GM18508 (cell line): ENCODE data around the gene FAM13B.
"Not testable (repeated sequence)": the region's sequence is repeated elsewhere in the genome, so short reads cannot be mapped to it uniquely, and the experiment has no call there.

Experiments used
- ATAC-seq: cut with Tn5 transposase; IDR thresholded peaks from one replicate; pipeline ENCODE4 v1.9.1; 2021; ENCODE audit warnings: moderate number of reproducible peaks; ENCODE audit not compliant: insufficient read depth, unreplicated experiment

FAM13B gene

DNA sequence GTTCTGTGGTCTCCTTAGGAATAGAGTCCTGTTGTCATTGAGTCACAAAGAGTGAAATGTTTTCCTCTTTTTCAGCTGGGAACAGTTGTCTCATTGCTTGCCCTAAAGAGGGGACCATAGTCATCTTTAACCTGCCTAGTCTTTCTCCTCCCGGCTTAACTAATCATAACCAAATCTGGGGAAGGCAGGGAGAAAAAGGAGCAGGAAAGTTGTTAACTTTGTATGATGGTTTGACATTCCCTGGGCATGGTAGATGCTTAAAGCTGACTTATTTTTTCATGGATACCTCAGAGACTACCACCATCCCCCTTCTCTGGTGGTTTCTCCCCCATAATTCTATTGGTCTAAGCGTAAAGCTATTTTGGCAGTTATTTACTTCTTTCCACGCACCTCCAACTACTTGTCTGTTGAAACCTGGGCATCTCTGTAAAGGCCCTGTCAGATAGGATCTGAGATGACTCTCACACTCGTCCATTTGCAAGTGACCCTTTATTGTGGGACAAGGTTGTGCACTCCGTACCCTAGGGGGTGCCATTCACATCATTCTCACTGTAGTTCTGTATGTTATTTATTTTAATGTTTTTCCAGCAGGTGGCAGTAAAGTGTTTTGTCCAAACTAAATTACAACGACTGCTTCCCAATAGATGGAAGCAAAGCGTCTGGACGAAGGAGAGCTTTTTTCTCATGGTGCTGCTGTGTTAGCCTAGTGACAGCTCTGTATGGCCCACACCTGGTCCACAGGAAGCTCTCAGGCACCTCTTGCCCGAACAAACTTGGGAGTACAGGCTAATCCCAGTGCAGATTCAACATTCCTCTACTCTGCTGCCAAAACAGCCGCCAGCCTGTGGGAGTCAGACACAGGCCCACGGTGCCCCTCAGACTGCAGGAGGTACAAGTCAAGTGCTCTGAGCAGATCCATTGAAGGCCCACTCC, 3.0 kb upstream of the FAM13B start:
- ATAC-seq = peak; percentile 38

DNA sequence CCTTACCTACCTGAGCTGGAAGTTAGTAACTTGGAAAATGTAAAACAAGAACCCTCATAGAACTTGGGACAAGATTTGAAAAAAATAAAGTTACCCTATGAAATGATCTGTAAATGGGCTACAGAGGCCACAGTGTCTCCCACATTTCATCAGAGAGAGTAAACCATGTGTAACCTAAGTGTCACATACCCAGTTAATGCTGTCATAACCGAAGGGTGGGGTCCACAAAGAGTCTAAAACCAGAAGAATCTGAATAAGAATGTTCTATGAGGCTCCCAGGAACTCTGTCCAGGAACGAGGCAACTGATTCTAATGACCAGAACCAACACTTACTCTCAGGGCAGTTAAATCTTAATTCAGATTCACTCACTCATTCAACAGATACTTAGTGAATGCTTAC, 1.0 kb upstream of the FAM13B start:
- ATAC-seq = no peak

DNA sequence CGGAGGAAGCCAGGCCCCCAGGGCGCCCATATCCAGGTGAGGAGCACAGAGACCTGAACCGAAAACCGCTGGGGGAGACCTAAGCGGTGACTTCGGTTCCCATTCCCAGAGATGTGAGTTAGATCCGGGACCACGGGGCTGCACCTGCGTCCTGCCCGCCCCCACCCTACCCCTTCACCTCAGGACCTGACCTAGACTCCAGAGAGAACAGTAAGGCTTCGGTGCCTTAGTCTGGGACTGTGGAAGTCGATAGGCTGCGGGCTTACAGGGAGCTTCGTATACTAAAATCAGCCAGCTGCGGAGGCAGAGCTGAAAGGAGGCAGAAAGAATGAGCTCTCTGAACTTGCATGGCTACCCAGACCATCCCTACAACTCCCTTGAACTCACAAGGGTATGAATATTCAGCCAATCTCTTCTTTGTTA, 518 bp upstream of the FAM13B start:
- ATAC-seq = no peak

DNA sequence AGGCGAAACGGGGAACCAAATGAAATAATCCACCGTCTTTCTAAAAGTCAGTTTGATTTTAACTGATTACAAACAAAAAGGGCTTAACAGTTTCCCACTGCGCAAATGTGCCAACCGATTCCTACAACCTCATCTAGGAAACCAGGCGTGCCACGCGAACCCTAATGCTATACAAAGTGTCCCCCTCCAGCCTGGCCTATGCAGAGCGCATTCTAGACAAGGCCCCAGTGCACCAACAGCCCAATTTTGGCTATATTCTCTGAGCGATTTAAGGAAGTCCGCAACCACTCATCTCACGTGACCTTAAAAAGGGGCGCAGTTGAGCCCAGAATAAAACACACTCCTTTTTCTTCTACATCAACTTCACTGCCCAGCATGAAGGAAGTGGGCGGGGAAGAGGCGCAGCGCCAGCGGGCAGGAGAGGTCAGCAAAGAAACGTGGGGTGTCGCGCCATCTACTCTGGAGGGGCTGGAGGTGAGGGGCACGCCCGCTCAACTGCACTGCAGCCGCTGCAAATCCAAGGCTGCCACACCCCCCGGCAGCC, 779 bp downstream of the FAM13B start:
- peak; percentile 33 for ATAC-seq

DNA sequence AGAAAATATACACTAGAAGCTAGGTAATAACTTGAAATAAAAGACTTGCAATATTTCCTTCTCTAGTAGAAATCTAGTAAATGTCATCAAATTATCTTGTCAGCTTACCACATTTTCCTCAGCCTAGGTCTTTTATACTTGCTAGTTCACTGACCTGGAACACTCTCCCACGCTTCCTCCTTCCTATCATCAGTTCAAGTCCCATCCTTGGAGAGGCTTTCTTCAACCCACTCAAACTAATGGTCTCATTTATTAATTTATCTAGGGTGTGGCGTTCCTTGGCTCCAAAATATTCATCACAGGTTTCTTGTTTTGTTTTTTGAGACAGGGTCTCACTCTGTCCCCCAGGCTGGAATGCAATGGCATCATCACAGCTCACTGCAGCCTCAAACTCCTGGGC, 2.9 kb downstream of the FAM13B start:
- no peak for ATAC-seq

DNA sequence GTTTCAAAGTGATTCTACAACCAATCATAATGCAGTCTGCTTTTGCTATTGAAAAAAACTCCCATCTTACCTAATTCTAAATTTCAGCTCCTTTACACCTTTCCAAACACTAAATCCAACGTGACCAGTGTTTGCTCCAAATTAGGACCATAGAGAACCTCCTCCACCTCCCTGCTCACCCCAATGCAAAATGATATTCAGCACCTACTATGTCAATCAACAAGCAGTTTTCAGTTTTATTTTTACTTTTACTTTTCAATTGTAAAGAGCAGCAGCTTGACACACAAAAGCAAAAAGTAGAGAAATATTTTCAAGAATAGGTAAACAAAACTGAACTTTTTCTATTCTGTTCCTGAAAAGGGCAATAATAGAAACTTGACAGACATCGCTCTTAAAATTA, 3.4 kb downstream of the FAM13B start:
- ATAC-seq = no peak

DNA sequence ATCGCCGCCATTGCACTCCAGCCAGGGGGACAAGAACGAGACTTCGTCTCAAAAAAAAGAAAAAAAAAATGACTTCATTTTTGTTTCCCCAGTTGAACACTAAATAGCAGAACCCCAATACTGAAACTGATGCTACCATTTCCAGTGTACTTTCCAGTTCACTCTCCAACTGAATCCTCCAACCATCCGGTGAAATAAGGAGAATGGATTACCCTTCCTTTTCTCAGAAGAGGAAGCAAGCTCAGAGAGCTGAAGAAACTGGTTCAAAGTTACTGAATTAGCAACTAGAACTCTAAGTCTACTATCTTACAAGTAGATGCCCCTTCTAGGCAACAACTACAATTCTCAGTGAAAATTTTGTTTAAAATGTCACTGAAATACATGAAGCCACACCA, 3.9 kb downstream of the FAM13B start:
- no peak for ATAC-seq

DNA sequence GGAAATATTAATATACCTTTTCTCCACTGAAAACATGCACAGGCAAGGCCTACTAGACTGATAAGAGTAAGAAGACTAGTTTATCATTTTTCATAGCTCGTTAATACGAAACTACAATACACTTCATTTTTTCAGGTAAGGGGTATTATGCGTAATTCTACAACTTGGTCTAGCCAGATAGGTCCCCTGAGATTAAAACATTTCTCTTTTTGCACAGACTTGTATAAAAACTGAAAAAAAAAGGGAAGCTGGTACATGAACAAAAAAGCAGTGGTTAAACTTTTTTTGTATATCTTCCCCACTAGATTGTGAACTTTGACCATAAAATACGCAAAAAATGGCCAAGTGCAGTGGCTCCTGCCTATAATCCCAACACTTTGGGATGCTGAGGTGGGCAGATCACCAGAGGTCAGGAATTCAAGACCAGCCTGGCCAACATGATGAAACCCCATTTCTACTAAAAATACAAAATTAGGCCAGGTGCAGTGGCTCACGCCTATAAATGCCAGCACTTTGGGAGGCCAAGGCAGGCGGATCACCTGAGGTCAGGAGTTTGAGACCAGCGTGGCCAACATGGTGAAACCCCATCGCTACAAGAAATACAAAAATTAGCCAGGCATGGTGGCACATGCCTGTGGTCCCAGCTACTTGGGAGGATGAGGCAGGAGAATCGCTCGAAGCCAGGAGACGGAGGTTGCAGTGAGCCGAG, 4.5 kb downstream of the FAM13B start:
- not testable (repeated sequence) for ATAC-seq

DNA sequence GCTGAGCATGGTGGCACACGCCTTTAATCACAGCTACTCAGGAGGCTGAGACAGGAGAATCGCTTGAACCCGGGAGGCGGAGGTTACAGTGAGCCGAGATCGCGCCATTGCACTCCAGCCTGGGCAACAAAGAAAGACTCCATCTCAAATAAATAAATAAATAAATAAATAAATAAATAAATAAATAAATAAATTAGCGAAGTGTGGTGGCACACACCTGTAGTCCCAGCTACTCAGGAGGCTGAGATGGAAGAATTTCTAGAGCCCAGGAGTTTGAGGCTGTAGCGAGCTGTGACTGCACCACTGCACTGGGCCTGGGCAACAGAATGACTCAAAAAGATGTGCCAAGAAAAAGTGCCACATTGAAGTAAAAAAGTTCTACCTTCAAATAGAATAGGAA, 6.1 kb downstream of the FAM13B start:
- not testable (repeated sequence) for ATAC-seq

DNA sequence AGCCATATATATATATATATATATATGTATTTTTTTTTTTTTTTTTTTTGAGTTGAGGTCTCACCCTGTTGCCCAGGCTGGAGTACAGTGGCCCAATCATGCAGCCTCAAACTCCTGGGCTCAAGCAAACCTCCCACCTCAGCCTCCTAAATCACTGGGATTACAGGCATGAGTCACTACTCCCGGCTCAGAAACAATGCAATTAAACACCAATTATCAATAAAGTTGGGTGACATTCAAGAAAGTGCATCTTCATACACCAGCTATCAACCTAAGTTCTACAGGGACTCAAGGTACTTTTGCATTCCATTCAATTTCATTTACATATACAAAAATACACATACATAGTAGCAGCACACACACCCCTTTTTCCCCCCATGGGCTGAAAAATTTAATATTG, 7.6 kb downstream of the FAM13B start:
- ATAC-seq = no peak

DNA sequence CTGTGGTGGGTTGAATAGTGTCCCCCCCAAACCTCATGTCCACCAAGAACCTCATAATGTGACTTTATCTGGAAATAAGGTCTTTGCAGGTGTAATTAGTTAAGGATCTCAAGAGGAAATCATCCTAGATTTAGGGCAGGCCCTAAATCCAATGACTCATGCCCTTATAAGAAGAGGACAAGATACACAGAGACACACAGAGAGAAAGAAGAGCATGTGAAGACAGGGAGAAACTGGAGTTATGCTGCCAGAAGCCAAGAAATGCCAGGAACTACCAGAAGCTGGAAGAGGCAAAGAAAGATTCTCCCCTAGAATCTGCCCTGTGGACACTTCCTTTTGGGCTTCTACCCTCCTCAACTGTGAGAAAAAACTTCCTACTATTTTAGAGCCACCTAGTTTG, 8.8 kb downstream of the FAM13B start:
- no peak for ATAC-seq

DNA sequence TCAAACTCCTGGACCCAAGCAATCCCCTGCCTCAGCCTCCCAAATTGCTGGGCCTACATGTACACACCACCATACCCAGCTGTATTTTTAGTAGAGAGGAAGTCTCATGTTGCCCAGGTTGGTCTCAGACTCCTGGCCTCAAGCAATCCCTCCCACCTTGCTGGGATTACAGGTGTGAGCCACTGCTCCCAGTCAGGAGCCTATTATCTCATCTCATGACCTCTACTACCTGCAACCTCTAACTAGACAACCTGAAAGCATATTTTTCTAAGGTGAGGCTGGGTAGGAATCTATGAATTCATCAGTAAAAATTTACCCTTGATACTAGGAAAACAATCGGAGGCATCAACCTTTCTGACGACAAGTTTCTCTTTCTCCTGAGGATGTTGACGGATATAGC, 10.0 kb downstream of the FAM13B start:
- no peak for ATAC-seq

DNA sequence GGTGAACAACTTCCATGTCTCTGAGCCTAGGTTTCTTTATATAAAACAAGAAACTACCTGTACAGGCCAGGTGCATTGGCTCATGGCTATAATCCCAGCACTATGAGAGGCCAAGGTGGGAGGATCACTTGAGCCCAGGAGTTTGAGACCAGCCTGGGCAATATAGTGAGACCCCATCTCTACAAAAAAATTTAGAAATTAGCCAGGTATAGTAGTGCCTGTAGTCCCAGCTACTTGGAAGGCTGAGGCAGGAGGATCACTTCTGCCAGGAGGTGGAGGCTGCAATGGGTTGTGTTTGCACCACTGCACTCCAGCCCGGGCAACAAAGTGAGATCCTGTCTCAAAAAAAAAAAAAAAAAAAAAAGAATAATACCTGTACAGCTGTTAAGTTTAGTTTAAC, 11.1 kb downstream of the FAM13B start:
- no peak for ATAC-seq

DNA sequence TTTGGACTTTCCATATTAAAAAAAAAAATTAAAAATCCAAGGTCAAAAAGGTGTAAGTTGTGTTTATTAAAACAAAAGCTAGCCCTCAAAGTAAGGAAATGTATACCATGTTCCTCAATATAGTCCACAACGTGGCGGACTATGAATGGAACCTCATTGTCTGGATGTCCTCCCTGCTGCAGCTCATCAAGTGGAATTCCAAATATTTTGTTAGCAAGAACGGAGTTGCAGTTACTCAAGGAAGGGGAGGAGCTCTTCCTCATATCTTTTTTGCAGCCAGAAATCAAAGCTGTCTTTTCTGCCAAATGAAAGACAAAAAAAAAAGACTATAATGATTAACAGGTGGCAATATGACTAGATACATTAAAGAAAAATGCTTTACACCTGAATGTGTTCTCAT, 14.0 kb downstream of the FAM13B start:
- ATAC-seq = no peak

DNA sequence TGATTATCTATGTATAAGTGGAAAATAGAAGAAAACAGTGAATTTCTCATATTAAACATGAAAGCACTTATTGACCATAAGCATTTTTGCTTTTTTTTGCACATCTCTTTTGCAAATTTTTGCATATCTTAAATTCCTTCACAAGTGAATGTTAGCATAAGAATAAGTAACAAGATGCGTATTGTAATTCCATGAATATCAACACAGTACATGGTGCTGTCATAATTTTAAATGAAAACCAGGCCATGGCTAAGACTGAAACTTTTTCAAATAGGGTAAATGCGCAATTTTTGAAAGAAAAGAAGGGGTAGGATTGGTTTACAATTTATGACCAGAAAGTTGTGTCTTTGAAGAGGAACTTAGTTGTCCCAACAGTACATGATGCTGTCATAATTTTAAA, 17.0 kb downstream of the FAM13B start:
- no peak for ATAC-seq

DNA sequence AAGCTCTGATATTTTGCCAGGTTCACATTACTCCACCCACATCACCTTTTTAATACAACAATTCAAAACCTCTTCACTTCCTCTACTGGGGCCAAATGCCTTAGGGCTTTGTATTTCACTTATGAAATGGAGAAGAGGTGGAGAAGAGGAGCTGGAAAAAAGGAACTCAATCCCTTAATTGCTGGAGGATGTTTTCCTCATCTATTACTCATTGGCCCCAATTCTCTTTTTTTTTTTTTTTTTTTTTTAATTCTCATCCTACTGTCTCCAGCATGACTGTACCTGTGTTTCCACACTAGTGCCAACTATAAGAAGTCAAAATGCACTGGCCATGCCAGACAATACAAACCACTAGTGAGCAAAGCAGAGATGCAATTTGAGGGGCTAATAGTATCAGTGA, 20.9 kb downstream of the FAM13B start:
- ATAC-seq = no peak

DNA sequence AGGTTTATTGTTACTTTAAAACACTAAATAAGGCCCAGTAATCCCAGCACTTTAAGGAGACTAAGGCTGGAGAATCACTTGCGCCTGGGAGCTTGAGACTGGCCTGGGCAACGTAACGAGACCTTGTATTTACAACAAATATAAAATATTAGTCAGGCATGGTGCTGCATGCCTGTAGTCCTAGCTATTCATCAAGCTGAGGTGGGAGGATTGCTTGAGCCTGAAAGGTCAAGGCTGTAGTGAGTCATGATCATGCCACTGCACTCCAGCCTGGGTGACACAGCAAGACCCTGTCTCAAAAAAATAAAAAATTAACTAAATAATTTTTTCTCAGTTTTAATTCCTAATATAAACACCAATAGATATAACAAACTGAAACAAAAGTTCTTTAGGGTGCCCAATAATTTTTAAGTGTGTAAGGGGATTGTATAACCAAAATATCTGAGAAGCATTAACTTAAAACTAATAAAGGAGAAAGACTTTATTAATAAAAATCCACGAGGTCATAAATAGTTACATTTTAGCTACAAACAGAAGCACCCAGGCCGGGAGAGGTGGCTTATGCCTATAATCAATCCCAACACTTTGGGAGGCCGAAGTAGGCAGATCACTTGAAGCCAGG, 32.7 kb downstream of the FAM13B start:
- ATAC-seq = no peak

DNA sequence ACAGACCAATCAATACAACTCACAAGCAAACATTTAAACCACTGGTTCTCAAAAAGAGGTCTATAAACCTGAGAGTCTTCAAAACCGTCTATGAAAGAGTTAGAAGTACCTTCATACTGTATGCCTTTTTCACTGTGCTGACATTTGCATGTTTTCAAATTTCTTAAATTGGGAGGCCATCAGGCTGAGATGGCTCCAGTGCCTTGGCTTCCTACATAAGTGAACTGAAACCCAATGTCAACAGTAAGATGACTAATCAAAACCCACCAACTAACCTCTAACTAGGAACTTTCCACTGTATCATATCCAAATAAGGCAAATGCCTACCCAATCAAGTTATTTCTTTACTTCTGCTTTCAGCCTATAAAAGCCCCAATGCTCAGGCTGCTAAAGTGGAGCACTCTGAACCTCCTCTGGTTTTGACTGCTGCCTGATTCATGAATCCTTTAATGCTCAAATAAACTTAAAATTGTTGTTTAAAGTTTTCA, 35.1 kb downstream of the FAM13B start:
- ATAC-seq = no peak

DNA sequence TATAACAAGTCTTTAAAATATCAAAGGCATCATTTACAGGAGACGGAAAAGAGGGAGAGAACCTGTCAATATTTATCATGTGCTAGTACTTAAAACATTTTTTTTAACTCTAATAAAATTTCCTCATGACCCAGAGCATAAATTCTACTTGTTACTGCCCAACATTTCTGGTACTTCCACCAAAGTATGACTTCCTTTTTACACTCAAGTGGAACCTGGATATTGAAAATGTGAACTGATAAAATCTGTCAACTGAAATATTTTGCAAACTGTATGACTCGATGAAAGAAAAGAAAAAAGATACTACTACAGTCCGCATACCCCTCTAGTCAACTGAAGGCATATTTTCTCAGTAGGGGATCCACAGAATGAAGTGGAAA, 37.1 kb downstream of the FAM13B start:
- no peak for ATAC-seq

DNA sequence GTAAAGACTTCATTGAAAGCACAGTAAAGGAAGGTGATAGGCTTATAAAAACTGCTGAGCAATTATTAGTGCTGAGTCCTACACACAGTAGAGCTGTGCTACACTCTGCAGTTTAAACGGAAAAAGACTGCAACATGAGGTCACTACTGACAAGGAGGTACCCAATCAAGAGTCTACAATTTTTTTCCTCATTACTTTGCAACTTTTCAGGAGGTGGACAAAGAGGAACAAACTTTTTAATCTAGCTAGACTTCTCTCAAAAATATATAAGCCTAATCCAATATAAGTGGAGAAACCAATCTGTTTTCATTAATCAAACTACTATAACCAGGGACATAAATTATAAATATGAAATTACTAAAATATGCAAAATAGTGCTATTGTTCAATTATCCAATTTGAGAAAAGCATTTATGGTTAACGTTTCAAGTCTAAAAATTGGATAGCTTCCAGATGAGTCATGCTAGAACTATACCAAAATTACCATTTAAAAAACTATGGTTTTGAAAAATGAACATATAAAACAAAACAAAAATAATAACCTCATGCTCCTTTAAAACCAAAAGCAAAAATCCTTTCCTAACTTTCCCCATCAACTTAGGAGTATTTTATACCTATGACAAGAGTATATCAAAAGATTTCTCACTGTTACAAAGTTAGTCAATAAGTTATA, 37.7 kb downstream of the FAM13B start:
- no peak for ATAC-seq
